ENCODE results near the gene SLC6A7.

SLC6A7 gene

DNA sequence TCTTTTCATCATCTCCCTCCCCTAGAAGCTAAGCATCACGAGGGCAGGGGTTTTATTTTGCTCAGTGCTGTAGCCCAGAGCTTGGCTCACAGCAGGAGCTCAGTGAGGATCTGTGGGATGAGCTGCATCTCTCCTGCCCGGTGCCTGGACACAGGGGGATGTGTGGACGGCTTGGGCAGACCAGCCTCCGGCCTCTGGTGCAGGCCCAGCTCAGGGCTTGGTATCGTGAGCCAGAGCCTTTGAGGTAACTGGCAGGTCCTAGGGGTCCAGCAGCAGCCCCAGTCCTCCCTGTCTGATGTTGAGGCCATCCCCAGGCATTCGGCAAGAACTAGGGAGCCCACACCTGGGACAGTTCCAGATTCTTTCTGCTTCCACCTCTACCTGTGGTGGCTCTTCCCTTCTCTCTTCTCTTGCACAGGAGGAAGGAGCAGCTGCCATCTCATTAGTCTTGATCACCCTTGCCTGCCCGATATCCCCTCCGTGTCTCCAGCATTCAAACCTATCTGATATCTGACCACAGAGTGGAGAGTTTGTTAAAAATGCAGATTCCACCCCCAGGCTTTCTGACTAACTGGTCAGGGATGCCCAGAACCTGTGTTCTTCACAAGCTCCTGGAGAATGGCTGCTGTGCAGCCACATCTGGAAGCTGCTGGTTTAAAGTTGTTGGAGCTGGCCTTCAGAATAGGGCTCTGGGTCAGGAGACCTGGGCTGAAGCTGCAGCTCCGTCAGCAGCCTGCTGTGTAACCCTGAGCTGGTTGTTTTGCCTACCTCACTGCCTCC lies 7.9 kb upstream of the SLC6A7 start:
- POLR2A ChIA-PET, result no interaction called here

GRCh38 chr5:150182774-150183173 lies 7.1 kb upstream of the SLC6A7 start:
- TF ChIP-seq, protein P1, sequence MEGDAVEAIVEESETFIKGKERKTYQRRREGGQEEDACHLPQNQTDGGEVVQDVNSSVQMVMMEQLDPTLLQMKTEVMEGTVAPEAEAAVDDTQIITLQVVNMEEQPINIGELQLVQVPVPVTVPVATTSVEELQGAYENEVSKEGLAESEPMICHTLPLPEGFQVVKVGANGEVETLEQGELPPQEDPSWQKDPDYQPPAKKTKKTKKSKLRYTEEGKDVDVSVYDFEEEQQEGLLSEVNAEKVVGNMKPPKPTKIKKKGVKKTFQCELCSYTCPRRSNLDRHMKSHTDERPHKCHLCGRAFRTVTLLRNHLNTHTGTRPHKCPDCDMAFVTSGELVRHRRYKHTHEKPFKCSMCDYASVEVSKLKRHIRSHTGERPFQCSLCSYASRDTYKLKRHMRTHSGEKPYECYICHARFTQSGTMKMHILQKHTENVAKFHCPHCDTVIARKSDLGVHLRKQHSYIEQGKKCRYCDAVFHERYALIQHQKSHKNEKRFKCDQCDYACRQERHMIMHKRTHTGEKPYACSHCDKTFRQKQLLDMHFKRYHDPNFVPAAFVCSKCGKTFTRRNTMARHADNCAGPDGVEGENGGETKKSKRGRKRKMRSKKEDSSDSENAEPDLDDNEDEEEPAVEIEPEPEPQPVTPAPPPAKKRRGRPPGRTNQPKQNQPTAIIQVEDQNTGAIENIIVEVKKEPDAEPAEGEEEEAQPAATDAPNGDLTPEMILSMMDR (IDR thresholded peaks at IDR 0.05; ENCODE audit: insufficient read depth, low read length, missing control alignments), result no peak
- ChIA-PET POLR2A (no interaction called here), CTCF (interaction anchor here (0.8 to 1.4 kb wide), 3 partner anchors 10 to 24 kb away, joined by 3 to 4 read pairs (median 4); no protein-coding TSS in a partner anchor)
- no peak for DNase-seq (ENCODE audit: low read depth, low spot score)
- no peak overlapping the region for H3K4me3 ChIP-seq (ENCODE audit: low read depth, low read length)

More for the DNA sequence above, 7.9 kb upstream of the SLC6A7 start:
- H3K4me3 ChIP-seq (ENCODE audit: low read depth, low read length), result no peak overlapping the region
- TF ChIP-seq, protein P1 (IDR thresholded peaks at IDR 0.05; ENCODE audit: insufficient read depth, low read length, missing control alignments), result no peak
- CTCF ChIA-PET, result interaction anchor here (0.8 to 1.4 kb wide), 3 partner anchors 11 to 25 kb away, joined by 3 to 4 read pairs (median 4); no protein-coding TSS in a partner anchor
- DNase-seq (ENCODE audit: low read depth, low spot score), result no peak

DNA sequence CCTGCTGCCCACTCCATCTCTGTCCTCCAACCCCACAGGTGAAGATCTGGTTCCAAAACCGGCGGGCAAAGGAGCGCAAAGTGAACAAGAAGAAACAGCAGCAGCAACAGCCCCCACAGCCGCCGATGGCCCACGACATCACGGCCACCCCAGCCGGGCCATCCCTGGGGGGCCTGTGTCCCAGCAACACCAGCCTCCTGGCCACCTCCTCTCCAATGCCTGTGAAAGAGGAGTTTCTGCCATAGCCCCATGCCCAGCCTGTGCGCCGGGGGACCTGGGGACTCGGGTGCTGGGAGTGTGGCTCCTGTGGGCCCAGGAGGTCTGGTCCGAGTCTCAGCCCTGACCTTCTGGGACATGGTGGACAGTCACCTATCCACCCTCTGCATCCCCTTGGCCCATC lies 6.4 kb upstream of the SLC6A7 start:
- no peak overlapping the region for H3K4me3 ChIP-seq (ENCODE audit: low read depth, low read length)
- TF ChIP-seq, protein P1 (IDR thresholded peaks at IDR 0.05; ENCODE audit: insufficient read depth, low read length, missing control alignments), result no peak
- no peak for DNase-seq (ENCODE audit: low read depth, low spot score)
- CTCF ChIA-PET, result interaction anchor here (1.1 to 1.6 kb wide), 3 partner anchors 8 to 19 kb away, joined by 3 to 6 read pairs (median 5); no protein-coding TSS in a partner anchor
- POLR2A ChIA-PET, result no interaction called here

- DNase-seq (ENCODE audit: low read depth, low spot score), result no peak
- ChIA-PET CTCF (interaction anchor here (1.0 to 1.6 kb wide), 4 partner anchors 8 to 19 kb away, joined by 3 to 6 read pairs (median 4); no protein-coding TSS in a partner anchor), POLR2A (no interaction called here)
- no peak overlapping the region for H3K4me3 ChIP-seq (ENCODE audit: low read depth, low read length)
- TF ChIP-seq, protein P1 (IDR thresholded peaks at IDR 0.05; ENCODE audit: insufficient read depth, low read length, missing control alignments), result no peak
Measured at GRCh38 chr5:150184006-150184405, 5.9 kb upstream of the SLC6A7 start.

- ChIA-PET CTCF (interaction anchor here (1.6 to 4.5 kb wide), 3 partner anchors 9 to 34 kb away, joined by 4 to 23 read pairs (median 4); no protein-coding TSS in a partner anchor), POLR2A (no interaction called here)
- no peak overlapping the region for H3K4me3 ChIP-seq (ENCODE audit: low read depth, low read length)
- TF ChIP-seq, protein P1 (IDR thresholded peaks at IDR 0.05; ENCODE audit: insufficient read depth, low read length, missing control alignments), result no peak
- DNase-seq (ENCODE audit: low read depth, low spot score), result no peak
Measured at GRCh38 chr5:150184990-150185912, 4.6 kb upstream of the SLC6A7 start.

Measured in AG04449 (cell line).